SH-SY5Y (cell line): Measurements from ENCODE around the gene SMTNL2.

Experiments
- GATA2 ChIP-seq: IDR thresholded peaks from 2 replicates; pipeline ENCODE4 v1.6.1; 2011; ENCODE audit warnings: mild to moderate bottlenecking, low read depth, low read length
- GATA3 ChIP-seq: IDR thresholded peaks from 2 replicates; pipeline ENCODE4 v1.6.1; 2011; ENCODE audit warnings: low read depth, mild to moderate bottlenecking, low read length, moderate library complexity

Gene SMTNL2

DNA sequence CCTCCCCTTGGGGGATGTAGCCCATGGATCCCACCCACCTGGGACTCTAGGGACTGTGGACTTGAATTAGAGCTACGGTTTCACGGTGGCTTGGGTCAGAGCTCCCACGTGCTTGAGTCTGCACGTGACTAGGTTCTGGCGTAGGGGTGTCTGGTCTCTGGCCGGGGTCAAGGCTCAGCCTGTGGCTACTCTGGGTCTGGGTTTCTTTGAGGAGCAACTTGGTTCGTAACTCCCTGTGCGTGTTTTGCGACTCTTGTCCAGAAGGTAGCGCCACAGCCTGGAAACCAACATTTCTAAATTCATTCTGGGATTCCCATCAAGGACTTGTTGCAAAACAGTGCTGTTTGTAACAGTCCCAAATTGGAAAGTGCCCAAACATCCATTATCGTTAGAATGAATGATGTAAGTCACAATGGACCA, 23.5 kb upstream of the SMTNL2 start:
- TF ChIP-seq GATA3 (no peak), GATA2 (no peak)

DNA sequence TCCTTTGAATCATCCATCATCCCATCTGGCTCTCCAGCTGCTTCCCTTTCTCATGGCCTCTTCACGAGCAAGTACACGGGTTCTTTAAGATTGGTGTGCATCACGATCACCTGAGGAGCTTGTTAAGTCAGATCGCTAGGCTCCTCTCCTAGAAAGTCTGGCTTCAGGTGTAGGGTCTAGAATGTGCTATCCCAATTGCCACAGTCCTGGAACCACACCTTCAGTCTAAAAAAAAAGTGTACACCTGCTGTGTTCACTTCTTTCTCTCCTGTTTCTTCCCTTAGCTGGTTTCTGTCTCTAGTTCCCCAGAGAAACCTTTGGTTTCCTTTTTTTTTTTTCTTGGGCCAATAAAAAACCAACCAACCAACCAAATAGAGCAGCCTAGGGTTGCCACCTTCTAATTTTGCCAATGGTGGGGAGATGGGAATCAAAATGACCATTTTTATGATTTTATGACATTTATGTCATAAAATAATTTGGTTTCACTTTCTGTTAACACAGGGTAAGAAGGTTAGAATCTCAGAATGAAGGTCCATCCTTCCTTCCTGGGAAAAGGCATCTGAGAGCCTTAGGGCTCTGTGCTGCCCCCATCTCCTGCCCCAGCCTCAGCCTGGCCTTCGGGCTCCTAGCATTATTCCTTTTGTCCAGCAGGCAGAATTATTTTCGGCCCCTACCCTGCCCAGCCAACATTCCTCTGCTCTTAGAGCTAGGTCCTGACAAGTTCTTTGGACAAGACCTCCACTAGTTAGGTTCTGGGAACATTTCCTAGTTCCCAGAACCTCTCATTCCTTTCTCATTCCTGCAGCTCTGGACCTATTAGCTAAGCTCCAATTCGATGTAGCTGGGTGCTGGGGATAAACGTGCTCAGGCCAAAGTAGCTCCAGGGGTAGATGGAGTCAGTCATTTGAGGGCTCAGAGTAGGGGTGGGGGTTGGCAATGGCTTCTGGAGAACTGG, 22.0 kb upstream of the SMTNL2 start:
- TF ChIP-seq GATA3 (no peak), GATA2 (no peak)

DNA sequence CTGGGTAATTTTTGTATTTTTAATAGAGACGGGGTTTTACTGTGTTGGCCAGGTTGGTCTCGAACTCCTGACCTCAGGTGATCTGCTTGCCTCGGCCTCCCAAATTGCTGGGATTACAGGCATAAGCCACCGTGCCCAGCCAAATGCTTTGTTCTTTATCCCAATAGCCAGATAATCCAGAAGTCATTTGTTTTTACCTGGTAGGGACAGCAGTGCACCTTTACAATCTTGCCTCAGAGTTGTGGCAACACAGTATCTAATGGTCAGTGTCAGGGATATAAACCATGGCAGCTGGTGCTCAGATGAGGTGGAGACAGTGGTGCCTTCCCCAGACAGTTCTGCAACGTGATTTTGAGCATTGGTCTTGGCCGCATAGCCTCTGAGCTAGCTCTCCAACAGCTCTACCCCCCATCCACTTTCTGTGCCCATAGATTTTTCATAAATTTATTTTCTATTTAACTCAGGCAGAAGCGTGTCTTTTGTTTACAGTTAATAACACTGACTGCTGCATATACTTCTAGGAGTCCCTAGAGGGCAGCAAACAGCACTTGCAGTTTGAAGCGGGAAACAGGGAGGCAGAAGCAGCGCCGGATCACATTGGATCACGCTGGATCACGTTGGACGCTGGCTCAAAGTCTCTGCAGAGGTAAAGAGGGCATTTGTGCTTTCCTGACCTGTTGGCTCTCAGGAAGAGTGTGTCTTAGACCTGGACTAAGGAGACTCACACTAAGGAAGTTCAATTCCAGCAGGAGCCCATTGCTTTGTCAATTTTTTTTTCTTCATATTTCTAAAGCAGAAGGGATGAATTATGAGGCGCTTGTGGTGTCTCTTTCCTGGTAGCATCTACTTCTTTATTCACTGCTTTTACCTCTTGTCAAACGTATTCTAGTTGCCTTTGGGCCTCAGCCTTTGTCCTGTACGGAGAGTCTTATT, 18.9 kb upstream of the SMTNL2 start:
- TF ChIP-seq GATA3, result no peak
- TF ChIP-seq GATA2, result no peak

DNA sequence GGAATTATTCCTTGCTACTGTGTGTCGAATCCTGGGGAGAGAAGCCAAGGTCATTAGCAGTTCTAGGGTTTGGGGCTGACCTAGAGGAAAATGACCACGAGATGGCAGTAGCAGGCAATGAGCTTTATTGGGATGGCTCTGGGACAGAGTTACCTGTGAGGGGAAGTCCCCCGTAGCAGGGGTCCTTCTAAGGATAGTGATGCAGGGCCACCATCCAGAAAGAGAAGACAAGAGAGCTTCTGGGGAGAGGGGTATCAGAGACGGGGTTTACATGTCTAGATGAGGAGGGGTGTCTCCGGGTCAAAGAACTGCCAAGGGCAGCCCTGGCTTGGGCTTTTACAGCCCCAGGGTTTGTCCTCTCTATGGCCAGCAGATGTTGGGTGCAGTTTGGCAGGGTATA, 17.5 kb upstream of the SMTNL2 start:
- TF ChIP-seq GATA3 (no peak), GATA2 (no peak)

DNA sequence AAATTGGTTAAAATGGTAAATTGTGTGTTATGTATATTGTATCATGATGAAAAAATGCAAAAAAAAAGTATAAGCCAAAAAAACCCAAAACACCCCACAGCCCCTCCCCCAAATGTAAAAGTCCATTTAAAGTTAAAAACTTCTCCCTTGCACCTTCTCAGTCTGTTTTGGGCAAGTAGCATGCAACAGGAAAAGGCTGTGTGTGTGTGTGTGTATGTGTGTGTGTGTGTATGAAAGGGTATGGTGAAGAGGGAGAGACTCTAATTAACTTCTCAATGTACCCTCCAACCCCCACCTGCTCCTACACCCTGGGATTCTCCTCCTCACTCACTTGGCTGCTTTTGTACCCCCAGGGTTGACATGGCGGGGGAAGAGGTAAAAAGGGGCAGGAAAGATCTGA, 14.7 kb upstream of the SMTNL2 start:
- TF ChIP-seq GATA3, result no peak
- TF ChIP-seq GATA2, result no peak

DNA sequence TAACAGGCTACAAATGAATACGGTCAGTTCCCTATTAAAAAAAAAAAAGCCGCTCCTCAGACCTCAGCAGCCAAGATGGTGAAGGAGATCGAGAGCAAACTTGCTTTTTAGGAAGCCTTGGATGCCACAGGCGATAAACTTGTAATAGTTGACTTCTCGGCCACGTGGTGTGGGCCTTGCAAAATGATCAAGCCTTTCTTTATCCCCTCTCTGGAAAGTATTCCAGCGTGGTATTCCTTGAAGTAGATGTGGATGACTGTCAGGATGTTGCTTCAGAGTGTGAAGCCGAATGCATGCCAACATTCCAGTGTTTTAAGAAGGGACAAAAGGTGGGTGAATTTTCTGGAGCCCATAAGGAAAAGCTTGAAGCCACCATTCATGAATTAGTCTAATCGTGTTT, 12.2 kb upstream of the SMTNL2 start:
- no peak for TF ChIP-seq GATA3
- no peak for TF ChIP-seq GATA2

DNA sequence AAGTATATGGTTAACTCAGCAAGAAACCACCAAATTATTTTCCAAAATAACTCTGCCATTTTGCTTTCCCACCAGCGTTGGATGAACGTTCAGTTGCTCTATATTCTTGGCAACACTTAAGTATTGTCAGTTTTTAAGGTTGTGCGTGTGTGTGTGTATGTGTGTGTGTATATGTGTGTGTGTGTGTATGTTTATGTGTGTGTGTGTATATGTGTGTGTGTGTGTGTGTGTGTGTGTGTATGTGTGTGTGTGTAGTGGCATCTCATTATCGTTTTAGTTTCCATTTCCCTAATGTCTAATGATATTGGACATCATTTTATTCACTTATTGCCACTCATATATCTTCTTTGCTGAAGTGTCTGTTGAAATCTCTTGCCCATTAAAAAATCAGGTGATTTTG, 11.2 kb upstream of the SMTNL2 start:
- no peak for TF ChIP-seq GATA3
- TF ChIP-seq GATA2, result no peak

DNA sequence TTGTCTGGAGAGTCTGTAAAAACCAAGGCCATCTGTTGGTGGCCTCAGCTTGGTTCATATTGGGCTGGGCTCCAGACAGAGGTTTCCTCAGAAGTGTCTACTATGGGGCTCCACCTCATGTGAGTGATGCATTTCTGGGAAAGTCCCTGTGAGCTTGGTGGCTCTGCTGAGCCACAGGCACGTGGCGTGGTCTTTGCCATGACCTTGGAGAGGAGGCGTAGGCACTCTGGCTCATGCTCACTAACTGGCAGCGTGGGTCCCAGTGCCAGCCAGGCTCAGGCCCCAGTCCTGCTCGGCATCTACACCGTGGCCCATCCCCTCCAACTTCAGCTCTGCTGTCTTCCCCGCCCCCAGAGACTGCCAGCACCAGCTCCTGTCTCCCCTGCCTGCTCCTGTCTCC, 10.7 kb upstream of the SMTNL2 start:
- TF ChIP-seq GATA2 (no peak), GATA3 (no peak)

DNA sequence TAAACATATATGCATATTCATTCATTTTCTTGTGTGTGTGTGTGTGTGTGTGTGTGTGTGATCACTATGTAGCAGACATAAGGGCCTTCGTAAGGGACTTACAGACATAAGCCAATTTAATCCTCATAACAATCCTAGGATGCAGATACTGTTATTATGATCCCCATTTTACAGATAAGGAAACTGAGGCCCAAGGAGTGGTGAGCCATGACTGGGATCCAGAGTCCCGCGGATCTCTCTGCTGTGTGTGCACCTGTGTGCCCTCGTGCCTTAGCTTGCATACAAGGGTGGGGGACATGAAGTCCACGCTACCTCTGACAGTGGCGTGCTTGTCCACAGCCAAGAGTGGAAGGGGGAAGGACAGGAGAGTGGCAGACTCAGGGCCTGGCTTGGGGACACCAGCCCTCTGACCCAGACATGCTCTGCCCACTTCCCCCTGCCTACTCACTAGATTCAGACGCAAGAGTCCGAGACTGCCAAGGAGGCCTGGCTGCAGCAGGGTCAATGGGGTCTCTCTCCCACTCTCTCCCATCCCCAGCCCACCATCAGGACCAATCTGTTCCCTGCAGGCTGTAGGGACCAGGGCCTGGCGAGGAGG, 9.8 kb upstream of the SMTNL2 start:
- TF ChIP-seq GATA2, result no peak
- TF ChIP-seq GATA3, result no peak

DNA sequence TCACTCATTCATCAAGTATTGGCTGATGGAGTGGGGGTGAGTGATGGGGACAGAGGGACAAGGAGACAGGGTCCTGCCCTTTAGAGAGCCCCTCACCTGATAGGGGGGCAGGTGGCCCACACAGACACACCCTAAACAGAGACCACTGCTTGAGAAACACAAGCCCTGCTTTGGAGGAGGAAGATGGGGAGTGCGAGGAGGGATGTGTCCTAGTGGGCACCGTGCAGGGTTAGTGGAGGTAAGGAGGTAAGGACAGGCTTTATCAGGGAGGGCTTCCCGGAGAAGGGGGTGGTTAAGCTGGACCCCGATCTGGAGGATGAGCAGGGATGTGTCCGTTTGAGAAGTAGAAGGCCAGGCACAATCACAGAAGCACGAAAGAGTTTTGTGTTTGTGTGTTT, 8.2 kb upstream of the SMTNL2 start:
- TF ChIP-seq GATA3 (no peak), GATA2 (no peak)

DNA sequence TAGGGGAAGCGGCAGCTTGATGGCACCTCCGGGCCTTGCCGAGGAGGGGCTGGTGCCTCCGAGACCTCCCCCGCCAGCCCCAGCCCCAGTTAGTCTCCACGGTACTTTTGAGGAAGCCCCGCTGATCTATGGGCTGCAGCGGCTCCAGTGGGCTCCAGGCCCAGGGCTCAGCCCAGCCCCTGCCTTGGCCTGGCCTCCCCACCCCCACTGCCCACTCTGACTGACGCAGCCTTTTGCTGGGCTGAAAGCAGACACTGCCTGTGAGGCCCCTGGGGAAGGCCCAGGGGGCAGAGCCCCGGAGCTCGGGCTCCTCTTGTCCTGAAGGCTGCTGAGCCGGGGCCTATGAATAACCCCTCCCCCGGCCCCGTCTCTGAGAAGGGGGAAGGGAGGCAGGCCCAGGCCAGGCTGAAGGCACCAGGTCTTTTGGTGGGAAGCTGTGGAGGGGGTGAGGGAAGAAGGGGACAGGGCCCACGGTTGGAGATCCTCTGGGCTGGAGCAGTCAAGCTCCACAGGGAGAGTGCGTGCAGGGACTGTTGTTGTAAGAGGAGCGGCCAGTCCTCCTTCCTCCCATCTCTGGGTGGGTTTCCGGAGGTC, 7.5 kb upstream of the SMTNL2 start:
- TF ChIP-seq GATA2, result no peak
- no peak for TF ChIP-seq GATA3

DNA sequence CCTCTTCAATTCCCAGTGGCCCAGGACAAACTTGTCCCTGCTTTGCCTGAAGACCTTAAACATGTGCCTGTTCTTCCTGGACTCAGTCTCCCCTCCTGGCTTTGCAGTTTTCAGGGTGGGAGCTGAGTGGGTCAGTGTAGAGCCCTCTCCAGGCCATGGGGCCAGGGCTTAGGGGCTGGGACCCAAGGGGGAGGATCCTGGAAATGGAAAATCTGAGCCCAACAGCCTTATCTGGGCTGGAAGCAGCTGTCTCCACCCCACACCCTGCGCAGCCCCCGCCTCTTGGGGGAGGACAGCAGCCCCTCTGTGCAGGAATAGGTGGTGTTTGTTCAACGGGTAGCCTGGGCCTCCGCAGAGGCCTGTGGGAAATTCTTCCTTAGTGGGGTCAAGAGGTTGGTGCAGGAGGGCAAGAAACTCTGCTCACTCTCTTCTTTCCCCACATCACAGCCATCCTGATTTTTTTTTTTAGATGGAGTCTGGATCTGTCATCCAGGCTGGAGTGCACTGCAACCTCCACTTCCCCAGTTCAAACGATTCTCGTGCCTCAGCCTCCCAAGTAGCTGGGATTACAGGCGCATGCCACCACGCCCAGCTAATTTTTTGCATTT, 6.8 kb upstream of the SMTNL2 start:
- TF ChIP-seq GATA2, result no peak
- no peak for TF ChIP-seq GATA3

DNA sequence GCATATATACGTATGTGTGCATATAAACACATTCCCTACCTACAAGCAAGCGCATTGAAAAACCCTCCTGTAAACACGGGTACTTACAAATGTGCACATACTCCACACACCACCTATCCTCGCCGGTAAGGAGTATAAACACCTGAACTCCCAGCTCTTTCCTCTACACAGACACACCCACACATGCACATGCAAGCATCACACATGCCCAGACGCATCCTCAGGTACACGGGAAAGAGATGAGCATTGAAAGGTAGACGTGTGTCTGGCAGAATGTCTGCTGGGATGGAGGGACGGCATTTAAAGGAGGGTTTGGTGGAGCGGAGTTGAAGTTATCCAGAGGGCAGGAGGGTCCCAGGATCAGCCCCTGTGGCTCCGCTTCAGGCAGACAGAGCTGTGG, 4.7 kb upstream of the SMTNL2 start:
- no peak for TF ChIP-seq GATA2
- no peak for TF ChIP-seq GATA3
